ENCODE results near the gene ACLY. TPM values are rescaled to one million over a fixed set of nuclear protein-coding genes. Genes with fewer than 3 reads are reported as not detected.

ACLY gene
- total RNA-seq, 1 experiment from 2014 or later = 350 TPM

DNA sequence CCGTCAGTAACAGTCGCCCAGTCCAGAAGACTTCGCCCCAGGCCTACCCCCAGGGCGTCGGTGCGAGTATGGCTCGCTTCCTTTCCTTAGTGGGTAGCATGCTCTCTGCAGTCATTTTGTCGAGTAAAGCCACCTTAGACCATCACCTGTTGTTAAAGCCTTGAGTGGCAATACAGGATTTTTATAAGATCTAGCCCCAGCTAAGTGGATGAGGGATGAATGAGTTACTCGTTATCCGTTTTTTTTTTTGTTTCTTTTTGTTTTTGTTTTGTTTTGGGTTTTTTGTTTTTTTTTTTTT lies 53.2 kb downstream of the ACLY start:
- peaks cover 38% of the 10 kb centered on the region for H3K36me3 Mint-ChIP-seq
- DNase-seq (ENCODE audit: low spot score) (no peak), ATAC-seq (no peak)
- CTCF ChIA-PET = interaction anchor here (0.7 to 3.8 kb wide), 8 partner anchors 40 to 169 kb away, joined by 3 to 20 read pairs (median 4); partner anchors contain the start of genes FKBP10, JUP and P3H4
- no peak overlapping the region; the same call in 1 of the 2 replicates for H3K4me3 Mint-ChIP-seq
- POLR2A ChIA-PET = interaction anchor here (1.0 to 3.3 kb wide), 10 partner anchors 8 to 102 kb away, joined by 3 to 20 read pairs (median 4); partner anchors contain the start of genes ACLY, CNP, JUP and NT5C3B
- H3K9me3 Mint-ChIP-seq = no peaks in the 10 kb centered on the region
- no peaks in the 10 kb centered on the region for H3K27me3 Mint-ChIP-seq (ENCODE audit: low read depth)
- H3K4me1 Mint-ChIP-seq = peaks cover 17% of the 10 kb centered on the region
- TF ChIP-seq NFATC4 (CRISPR knock-in tag; IDR thresholded peaks at IDR 0.05) (no peak), NFE2L1 (CRISPR knock-in tag; IDR thresholded peaks at IDR 0.05) (no peak), EMX1 (CRISPR knock-in tag; IDR thresholded peaks at IDR 0.05) (peak; percentile 18; the same call in 1 of the 2 replicates)
- peak overlapping the region; percentile 97 for H3K27ac Mint-ChIP-seq

DNA sequence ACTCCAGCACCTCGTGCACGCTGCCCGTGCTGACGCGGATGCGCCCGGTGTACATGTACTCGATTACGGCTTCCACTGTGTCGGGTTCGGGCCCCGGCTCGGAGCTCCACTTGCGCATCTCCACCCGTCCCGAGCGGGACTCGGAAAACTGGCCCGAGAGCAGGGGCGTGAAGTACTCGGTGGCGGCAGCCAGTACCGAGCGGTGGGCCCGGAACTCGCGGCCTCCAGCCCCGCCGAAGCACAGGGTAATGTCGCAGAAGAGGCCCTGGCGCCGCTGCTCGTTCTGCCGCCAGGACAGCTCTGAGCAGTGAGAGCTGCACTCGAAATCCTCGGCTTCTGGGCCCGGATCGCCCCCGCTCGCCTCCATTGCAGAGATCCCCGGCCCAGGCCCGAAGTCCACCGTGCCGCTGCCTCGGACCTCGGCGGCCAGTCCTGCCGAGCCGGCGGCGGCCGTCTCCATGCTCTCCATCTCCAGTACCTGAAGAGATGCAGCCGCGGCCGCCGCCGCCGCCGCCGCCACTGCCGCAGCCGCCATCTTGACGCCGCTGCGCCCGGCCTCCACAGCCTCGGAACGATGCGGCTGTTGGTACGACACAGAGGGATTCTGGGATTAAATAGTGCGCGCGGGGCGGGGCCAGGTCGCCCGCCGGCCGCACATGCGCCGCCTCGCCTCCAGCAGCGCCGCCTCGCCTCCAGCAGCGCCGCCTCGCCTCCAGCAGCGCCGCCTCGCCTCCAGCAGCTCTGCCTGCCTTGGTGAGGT lies 53.7 kb downstream of the ACLY start, which contains the start of gene KLHL11:
KLHL11 (minus strand) TSS at position 588 of the 760 bp plus-strand sequence; CDS start at position 535, 53 bp downstream.
- peak within 1 kb of the TSS; percentile 97 for H3K27ac Mint-ChIP-seq
- CTCF ChIA-PET = interaction anchor here (0.7 to 3.8 kb wide), 13 partner anchors 30 to 169 kb away, joined by 3 to 20 read pairs (median 4); partner anchors contain the start of genes FKBP10, JUP, NKIRAS2 and NT5C3B
- no peaks in the 10 kb centered on the region for H3K27me3 Mint-ChIP-seq (ENCODE audit: low read depth)
- no peaks in the 10 kb centered on the region for H3K9me3 Mint-ChIP-seq
- peak; percentile 88 for ATAC-seq
- DNase-seq (ENCODE audit: low spot score) = peak; percentile 91
- no peak within 1 kb of the TSS; the same call in 1 of the 2 replicates for H3K4me3 Mint-ChIP-seq
- POLR2A ChIA-PET = interaction anchor here (0.5 to 3.3 kb wide), 12 partner anchors 9 to 176 kb away, joined by 3 to 20 read pairs (median 4); partner anchors contain the start of genes ACLY, CNP, EIF1 and JUP
- H3K36me3 Mint-ChIP-seq = peaks cover 33% of the 10 kb centered on the region
- H3K4me1 Mint-ChIP-seq = peaks cover 23% of the 10 kb centered on the region
- no peak for TF ChIP-seq GTF2I (CRISPR knock-in tag; conservative IDR thresholded peaks at IDR 0.05)
- TF ChIP-seq, protein P1, sequence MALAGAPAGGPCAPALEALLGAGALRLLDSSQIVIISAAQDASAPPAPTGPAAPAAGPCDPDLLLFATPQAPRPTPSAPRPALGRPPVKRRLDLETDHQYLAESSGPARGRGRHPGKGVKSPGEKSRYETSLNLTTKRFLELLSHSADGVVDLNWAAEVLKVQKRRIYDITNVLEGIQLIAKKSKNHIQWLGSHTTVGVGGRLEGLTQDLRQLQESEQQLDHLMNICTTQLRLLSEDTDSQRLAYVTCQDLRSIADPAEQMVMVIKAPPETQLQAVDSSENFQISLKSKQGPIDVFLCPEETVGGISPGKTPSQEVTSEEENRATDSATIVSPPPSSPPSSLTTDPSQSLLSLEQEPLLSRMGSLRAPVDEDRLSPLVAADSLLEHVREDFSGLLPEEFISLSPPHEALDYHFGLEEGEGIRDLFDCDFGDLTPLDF (CRISPR knock-in tag; IDR thresholded peaks at IDR 0.05) = peak; percentile 61; the same call in 1 of the 2 replicates
- TF ChIP-seq, protein P2, sequence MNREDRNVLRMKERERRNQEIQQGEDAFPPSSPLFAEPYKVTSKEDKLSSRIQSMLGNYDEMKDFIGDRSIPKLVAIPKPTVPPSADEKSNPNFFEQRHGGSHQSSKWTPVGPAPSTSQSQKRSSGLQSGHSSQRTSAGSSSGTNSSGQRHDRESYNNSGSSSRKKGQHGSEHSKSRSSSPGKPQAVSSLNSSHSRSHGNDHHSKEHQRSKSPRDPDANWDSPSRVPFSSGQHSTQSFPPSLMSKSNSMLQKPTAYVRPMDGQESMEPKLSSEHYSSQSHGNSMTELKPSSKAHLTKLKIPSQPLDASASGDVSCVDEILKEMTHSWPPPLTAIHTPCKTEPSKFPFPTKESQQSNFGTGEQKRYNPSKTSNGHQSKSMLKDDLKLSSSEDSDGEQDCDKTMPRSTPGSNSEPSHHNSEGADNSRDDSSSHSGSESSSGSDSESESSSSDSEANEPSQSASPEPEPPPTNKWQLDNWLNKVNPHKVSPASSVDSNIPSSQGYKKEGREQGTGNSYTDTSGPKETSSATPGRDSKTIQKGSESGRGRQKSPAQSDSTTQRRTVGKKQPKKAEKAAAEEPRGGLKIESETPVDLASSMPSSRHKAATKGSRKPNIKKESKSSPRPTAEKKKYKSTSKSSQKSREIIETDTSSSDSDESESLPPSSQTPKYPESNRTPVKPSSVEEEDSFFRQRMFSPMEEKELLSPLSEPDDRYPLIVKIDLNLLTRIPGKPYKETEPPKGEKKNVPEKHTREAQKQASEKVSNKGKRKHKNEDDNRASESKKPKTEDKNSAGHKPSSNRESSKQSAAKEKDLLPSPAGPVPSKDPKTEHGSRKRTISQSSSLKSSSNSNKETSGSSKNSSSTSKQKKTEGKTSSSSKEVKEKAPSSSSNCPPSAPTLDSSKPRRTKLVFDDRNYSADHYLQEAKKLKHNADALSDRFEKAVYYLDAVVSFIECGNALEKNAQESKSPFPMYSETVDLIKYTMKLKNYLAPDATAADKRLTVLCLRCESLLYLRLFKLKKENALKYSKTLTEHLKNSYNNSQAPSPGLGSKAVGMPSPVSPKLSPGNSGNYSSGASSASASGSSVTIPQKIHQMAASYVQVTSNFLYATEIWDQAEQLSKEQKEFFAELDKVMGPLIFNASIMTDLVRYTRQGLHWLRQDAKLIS (CRISPR knock-in tag; IDR thresholded peaks at IDR 0.05; ENCODE audit: borderline replicate concordance) = no peak
- no peak for TF ChIP-seq ZNF263 (CRISPR knock-in tag; IDR thresholded peaks at IDR 0.05; ENCODE audit: low read depth)
- TF ChIP-seq ZMAT4 (CRISPR knock-in tag; IDR thresholded peaks at IDR 0.05) = no peak
- no peak for TF ChIP-seq OVOL2 (CRISPR knock-in tag; IDR thresholded peaks at IDR 0.05; ENCODE audit: borderline replicate concordance)
- peak; percentile 13; the same call in 1 of the 2 replicates for TF ChIP-seq TEAD1 (CRISPR knock-in tag; IDR thresholded peaks at IDR 0.05)
- no peak for TF ChIP-seq NFATC4 (CRISPR knock-in tag; IDR thresholded peaks at IDR 0.05)
- TF ChIP-seq TP53 (CRISPR knock-in tag; IDR thresholded peaks at IDR 0.05) = no peak
- TF ChIP-seq GABPB1 (CRISPR knock-in tag; IDR thresholded peaks at IDR 0.05) = peak; percentile 57; the same call in 1 of the 2 replicates
- no peak for TF ChIP-seq SMAD4 (CRISPR knock-in tag; IDR thresholded peaks at IDR 0.05)
- TF ChIP-seq ZNF396 (CRISPR knock-in tag; IDR thresholded peaks at IDR 0.05; ENCODE audit: borderline replicate concordance) = no peak
- TF ChIP-seq ZNF416 (CRISPR knock-in tag; IDR thresholded peaks at IDR 0.05) = no peak
- TF ChIP-seq PREB (CRISPR knock-in tag; IDR thresholded peaks at IDR 0.05; ENCODE audit: borderline replicate concordance) = no peak
- no peak for TF ChIP-seq ZNF121 (CRISPR knock-in tag; IDR thresholded peaks at IDR 0.05)
- no peak for TF ChIP-seq FOXP4 (CRISPR knock-in tag; IDR thresholded peaks at IDR 0.05)
- TF ChIP-seq SOX15 (CRISPR knock-in tag; IDR thresholded peaks at IDR 0.05) = no peak
- no peak for TF ChIP-seq STAT6 (CRISPR knock-in tag; conservative IDR thresholded peaks at IDR 0.05; ENCODE audit: low read depth)
- TF ChIP-seq MLX (CRISPR knock-in tag; IDR thresholded peaks at IDR 0.05) = no peak
- TF ChIP-seq TEAD4 (CRISPR knock-in tag; IDR thresholded peaks at IDR 0.05) = 0 out of 2 replicates have a peak, but pooled peaks have one; percentile 55
